ENCODE results near the gene SRL.
"Not testable (repeated sequence)": the region's sequence is repeated elsewhere in the genome, so short reads cannot be mapped to it uniquely, and the experiment has no call there.

The SRL gene

DNA sequence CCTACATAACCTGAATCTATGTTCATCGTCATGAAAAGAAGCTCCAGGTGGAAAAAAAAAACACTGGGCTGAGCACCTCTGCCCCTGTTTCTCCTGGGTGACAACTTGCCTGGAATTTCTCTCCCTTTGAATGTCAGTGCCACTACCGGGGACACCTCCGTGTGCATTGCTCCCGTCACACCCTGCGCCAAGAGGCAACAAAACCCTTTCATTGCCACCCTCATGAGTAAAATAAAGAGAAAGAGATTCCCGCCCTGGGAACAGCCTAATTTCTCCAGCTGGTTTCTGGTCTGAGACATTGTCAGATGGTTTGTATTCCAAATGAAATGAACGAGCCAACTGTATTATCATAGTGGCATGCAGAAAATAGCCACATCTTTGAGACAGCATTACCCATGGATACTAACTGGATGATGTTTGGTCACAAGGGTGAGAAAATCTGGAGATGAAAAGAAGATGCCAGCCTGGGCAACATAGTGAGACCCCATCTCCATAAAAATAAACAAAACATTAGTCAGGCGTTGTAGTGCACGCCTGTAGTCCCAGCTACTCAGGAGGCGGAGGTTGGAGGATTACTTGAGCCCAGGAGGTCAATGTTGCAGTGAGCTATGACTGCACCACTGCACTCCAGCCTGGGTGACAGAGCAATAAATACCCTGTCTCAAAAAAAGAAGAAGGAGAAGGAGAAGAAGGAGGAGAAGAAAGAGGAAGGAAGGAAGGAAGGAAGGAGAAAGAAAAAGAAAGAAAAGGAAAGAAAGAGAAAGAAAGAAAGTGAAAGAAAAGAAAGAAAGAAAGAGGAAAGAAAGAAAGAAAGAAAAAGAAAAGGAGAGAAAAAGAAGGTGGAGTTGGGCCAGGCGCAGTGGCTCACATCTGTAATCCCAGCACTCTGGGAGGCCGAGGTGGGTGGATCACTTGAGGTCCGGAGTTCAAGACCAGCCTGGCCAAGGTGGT lies 83.5 kb downstream of the SRL start:
- peaks cover 3% of the 10 kb centered on the region for H3K27me3 Mint-ChIP-seq (ENCODE audit: low read depth)
- no peaks in the 10 kb centered on the region for H3K9me3 Mint-ChIP-seq
- no peak overlapping the region for H3K27ac Mint-ChIP-seq
- no peak overlapping the region for H3K4me3 Mint-ChIP-seq
- H3K4me1 Mint-ChIP-seq (ENCODE audit: low read depth): peaks cover 5% of the 10 kb centered on the region
- no peaks in the 10 kb centered on the region for H3K36me3 Mint-ChIP-seq (ENCODE audit: low read depth)

DNA sequence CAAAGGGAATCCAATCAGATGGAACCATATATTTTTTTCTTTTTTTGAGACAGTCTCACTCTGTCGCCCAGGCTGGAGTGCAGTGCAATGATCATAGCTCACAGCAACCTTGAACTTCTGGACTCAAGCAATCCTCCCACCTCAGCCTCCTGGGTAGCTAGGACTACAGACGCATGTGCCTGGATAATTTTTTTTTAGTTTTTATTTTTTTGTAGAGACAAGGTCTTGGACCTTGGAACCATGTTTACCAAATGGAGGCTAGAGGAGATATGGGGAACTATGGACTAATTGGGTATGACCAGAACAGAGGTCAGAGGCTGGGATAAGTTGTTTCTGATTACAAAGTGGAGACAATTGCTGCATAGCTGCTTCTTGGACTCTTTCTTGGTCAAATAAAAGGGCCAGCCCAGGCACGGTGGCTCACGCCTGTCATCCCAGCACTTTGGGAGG lies 84.5 kb downstream of the SRL start:
- Mint-ChIP-seq H3K4me1 (ENCODE audit: low read depth) (peaks cover 5% of the 10 kb centered on the region), H3K4me3 (no peak overlapping the region), H3K27ac (no peak overlapping the region), H3K27me3 (ENCODE audit: low read depth) (peaks cover 3% of the 10 kb centered on the region), H3K9me3 (no peaks in the 10 kb centered on the region), H3K36me3 (ENCODE audit: low read depth) (no peaks in the 10 kb centered on the region)

DNA sequence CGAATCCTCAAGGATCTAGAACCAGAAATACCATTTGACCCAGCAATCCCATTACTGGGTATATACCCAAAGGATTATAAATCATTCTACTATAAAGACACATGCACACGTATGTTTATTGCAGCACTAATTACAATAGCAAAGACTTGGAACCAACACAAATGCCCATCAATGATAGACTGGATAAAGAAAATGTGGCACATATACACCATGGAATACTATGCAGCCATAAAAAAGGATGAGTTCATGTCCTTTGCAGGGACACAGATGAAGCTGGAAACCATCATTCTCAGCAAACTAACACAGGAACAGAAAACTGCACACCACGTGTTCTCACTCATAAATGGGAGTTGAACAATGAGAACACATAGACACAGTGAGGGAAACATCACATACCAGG lies 85.4 kb downstream of the SRL start:
- H3K27ac Mint-ChIP-seq; H3K27me3 Mint-ChIP-seq (ENCODE audit: low read depth); H3K4me3 Mint-ChIP-seq; H3K9me3 Mint-ChIP-seq; H3K4me1 Mint-ChIP-seq (ENCODE audit: low read depth); H3K36me3 Mint-ChIP-seq (ENCODE audit: low read depth): not testable (repeated sequence)

DNA sequence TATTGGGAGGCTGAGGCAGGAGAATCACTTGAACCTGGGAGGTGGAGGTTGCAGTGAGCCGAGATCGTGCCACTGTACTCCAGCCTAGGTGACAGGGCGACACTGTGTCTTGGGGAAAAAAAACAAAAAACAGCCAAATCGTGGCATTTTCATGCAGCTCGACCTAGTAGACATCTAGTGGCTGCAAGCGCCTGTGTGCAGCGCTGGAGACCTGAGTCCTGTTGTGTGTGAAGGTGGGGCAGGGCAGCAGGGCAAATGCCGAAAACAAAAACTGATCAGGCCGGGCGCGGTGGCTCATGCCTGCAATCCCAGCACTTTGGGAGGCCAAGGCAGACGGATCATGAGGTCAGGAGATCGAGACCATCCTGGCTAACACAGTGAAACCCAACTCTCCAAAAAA lies 88.5 kb downstream of the SRL start:
- H3K36me3 Mint-ChIP-seq (ENCODE audit: low read depth); H3K4me1 Mint-ChIP-seq (ENCODE audit: low read depth); H3K9me3 Mint-ChIP-seq; H3K4me3 Mint-ChIP-seq; H3K27me3 Mint-ChIP-seq (ENCODE audit: low read depth); H3K27ac Mint-ChIP-seq: not testable (repeated sequence)

DNA sequence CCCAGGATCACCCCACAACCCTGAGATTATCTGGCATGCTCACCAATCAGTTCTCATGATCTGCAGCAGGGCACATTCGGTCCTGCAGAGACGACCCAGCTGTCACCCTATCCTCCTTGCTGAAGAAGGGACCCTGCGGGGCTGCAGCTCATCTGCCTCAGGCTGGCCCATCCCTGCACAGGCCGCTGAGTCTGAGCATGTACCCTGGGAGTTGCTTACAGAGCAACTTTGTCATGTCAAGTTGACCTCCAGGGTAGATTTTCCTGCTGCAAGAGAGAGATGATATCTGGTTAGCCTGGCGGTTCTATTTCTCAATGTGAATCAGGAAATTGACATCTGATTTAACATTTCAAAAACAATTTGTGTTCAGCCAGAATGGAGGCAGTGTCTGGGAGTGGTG lies 89.6 kb downstream of the SRL start:
- H3K4me3 Mint-ChIP-seq: no peak overlapping the region
- H3K27ac Mint-ChIP-seq: no peak overlapping the region
- no peaks in the 10 kb centered on the region for H3K36me3 Mint-ChIP-seq (ENCODE audit: low read depth)
- no peaks in the 10 kb centered on the region for H3K9me3 Mint-ChIP-seq
- H3K4me1 Mint-ChIP-seq (ENCODE audit: low read depth): no peaks in the 10 kb centered on the region
- H3K27me3 Mint-ChIP-seq (ENCODE audit: low read depth): peaks cover 3% of the 10 kb centered on the region

DNA sequence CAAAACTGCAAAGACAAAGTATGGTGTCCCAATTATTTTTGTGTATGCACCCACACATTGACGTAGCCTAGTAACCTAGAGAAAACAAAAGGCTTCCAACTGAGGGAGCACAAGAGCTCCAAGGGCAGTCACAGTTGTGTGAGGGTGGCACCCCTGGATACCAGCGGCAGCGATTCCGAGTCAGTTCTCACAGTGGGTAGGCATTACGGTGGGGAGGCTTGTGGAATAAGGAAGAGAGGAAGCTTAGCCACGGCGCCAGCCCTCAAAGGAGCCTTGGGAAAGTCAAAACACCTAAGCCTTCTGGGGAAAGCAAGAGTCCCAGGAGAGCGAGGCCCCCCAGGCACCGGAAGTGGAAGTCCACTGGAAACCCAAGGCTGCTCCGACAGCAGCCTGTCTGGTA lies 94.6 kb downstream of the SRL start:
- peaks cover 14% of the 10 kb centered on the region for H3K4me1 Mint-ChIP-seq (ENCODE audit: low read depth)
- no peaks in the 10 kb centered on the region for H3K9me3 Mint-ChIP-seq
- no peak overlapping the region for H3K4me3 Mint-ChIP-seq
- no peak overlapping the region for H3K27ac Mint-ChIP-seq
- no peaks in the 10 kb centered on the region for H3K27me3 Mint-ChIP-seq (ENCODE audit: low read depth)
- no peaks in the 10 kb centered on the region for H3K36me3 Mint-ChIP-seq (ENCODE audit: low read depth)

DNA sequence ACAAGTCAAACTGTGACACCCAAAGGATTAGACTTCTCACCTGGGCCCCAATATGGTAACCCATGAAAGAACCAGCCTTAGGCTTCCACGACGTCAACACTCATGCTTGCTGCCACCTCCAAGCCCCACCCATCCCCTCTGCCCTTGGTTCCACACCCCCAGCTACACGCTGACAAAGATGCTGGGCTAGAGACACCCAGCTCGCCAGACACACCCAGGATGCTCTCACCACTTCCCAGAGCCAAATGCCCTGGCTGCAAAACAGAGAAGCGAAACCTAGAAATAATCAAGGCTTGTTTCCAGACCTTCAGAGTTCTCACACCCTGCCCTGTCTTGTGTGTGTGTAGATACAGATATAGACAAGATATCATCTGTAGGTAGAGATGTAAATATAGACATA lies 99.6 kb downstream of the SRL start:
- H3K4me3 Mint-ChIP-seq: peak overlapping the region; percentile 28
- H3K27me3 Mint-ChIP-seq (ENCODE audit: low read depth): peaks cover 3% of the 10 kb centered on the region
- no peaks in the 10 kb centered on the region for H3K36me3 Mint-ChIP-seq (ENCODE audit: low read depth)
- H3K4me1 Mint-ChIP-seq (ENCODE audit: low read depth): peaks cover 34% of the 10 kb centered on the region
- peak overlapping the region; percentile 73 for H3K27ac Mint-ChIP-seq
- H3K9me3 Mint-ChIP-seq: peaks cover 9% of the 10 kb centered on the region

DNA sequence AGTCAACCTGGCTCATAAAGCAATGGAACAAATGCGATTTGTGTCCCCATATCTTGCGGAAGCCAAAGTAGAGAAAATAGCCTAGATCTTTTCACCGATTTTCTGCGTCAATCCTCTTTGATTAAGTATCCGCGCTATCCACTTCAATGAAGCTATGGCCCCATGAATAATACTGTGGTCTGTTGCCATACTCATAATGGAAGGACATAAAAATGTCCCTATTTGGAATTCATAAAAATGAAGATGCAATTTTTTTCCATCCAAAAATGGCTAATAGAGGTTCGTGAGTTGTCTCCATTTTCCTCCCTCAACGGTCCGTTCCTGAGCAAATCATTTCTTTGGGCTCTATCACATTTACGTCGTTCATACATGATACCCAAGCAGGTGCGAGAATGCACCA lies 100.3 kb downstream of the SRL start:
- H3K4me3 Mint-ChIP-seq: no peak overlapping the region
- H3K36me3 Mint-ChIP-seq (ENCODE audit: low read depth): no peaks in the 10 kb centered on the region
- peaks cover 9% of the 10 kb centered on the region for H3K9me3 Mint-ChIP-seq
- peaks cover 4% of the 10 kb centered on the region for H3K27me3 Mint-ChIP-seq (ENCODE audit: low read depth)
- H3K27ac Mint-ChIP-seq: no peak overlapping the region
- peaks cover 35% of the 10 kb centered on the region for H3K4me1 Mint-ChIP-seq (ENCODE audit: low read depth)

DNA sequence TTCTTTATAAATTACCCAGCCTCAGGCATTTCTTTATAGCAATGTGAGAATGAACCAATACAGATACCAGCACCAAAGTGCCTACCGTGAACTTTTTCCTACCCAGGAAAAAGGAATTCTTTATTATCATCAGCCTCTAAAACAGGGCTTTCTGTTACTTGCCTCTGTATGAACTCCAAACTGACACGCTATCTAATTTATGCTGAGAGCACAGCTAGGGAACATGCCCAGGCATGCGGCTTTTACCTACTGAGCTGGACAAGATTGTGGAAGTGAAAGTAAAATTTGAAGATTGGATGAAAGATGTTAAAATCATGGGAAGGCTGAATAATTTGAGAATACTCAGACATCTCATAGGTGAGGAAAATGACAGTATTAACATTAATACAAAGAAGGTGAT lies 101.2 kb downstream of the SRL start:
- Mint-ChIP-seq H3K27ac (peak overlapping the region; percentile 70), H3K4me1 (ENCODE audit: low read depth) (peaks cover 35% of the 10 kb centered on the region), H3K4me3 (no peak overlapping the region), H3K9me3 (peaks cover 9% of the 10 kb centered on the region), H3K27me3 (ENCODE audit: low read depth) (peaks cover 4% of the 10 kb centered on the region), H3K36me3 (ENCODE audit: low read depth) (no peaks in the 10 kb centered on the region)

DNA sequence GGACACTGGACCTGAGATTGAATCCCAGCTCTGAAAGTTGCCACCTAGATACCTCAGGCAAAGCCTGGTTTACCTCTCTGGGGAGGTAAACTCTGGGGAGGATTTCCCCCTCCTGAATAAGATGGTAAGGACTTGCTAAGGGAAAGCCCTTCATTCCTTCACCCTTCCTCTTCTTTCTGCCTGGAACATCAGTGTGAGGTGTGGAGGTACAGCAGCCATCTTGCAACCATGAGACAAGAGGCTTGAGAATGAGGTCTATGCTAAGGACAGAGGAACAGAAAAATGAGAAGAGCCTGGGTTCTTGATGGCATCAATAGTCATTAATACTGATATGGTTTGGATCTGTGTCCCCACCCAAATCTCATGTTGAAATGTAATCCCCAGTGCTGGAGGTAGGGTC lies 101.9 kb downstream of the SRL start:
- Mint-ChIP-seq H3K9me3 (peaks cover 9% of the 10 kb centered on the region), H3K4me3 (no peak overlapping the region), H3K4me1 (ENCODE audit: low read depth) (peaks cover 35% of the 10 kb centered on the region), H3K27ac (peak overlapping the region; percentile 17), H3K27me3 (ENCODE audit: low read depth) (peaks cover 4% of the 10 kb centered on the region), H3K36me3 (ENCODE audit: low read depth) (no peaks in the 10 kb centered on the region)

Data from T-helper 1 cell treated with Interleukin-12 subunit alpha and Interleukin-12 subunit beta and Interleukin-4 antibody, amounts not matched to agents 30 μg/mL and 1 μg/mL, for 36 hours (primary cell).